ENCODE results near the gene VOPP1.
"Not testable (repeated sequence)": the region's sequence is repeated elsewhere in the genome, so short reads cannot be mapped to it uniquely, and the experiment has no call there.

VOPP1 gene

GRCh38 chr7:55572378-55573233, at the start of gene VOPP1:
Gene VOPP1 (minus strand): TSS chr7:55572502. CDS start chr7:55572324, 178 bp downstream.
- DNase-seq: peak; percentile 80

GRCh38 chr7:55618913-55619312, 46.6 kb upstream of the VOPP1 start:
- no peak for DNase-seq

- DNase-seq: not testable (repeated sequence)
Measured at GRCh38 chr7:55614365-55615064, 42.2 kb upstream of the VOPP1 start.

GRCh38 chr7:55609726-55610125, 37.4 kb upstream of the VOPP1 start:
- DNase-seq: not testable (repeated sequence)

- not testable (repeated sequence) for DNase-seq
Measured at GRCh38 chr7:55605661-55606060, 33.4 kb upstream of the VOPP1 start.

GRCh38 chr7:55597944-55598499, 25.7 kb upstream of the VOPP1 start:
- not testable (repeated sequence) for DNase-seq

GRCh38 chr7:55597214-55597739, 25.0 kb upstream of the VOPP1 start:
- not testable (repeated sequence) for DNase-seq

GRCh38 chr7:55595511-55595910, 23.2 kb upstream of the VOPP1 start:
- no peak for DNase-seq

- no peak for DNase-seq
Measured at GRCh38 chr7:55594870-55595269, 22.6 kb upstream of the VOPP1 start.

- DNase-seq: no peak
Measured at GRCh38 chr7:55594414-55594813, 22.1 kb upstream of the VOPP1 start.

- peak; percentile 62 for DNase-seq
Measured at GRCh38 chr7:55593515-55594318, 21.4 kb upstream of the VOPP1 start.

GRCh38 chr7:55593172-55593514, 20.8 kb upstream of the VOPP1 start:
- no peak for DNase-seq

GRCh38 chr7:55592492-55592891, 20.2 kb upstream of the VOPP1 start:
- DNase-seq: no peak

GRCh38 chr7:55591282-55591931, 19.1 kb upstream of the VOPP1 start:
- DNase-seq: no peak

- DNase-seq: no peak
Measured at GRCh38 chr7:55590517-55591281, 18.4 kb upstream of the VOPP1 start.

GRCh38 chr7:55589905-55590304, 17.6 kb upstream of the VOPP1 start:
- no peak for DNase-seq

- no peak for DNase-seq
Measured at GRCh38 chr7:55588976-55589604, 16.8 kb upstream of the VOPP1 start.

GRCh38 chr7:55588379-55588699, 16.0 kb upstream of the VOPP1 start:
- no peak for DNase-seq

GRCh38 chr7:55587687-55588378, 15.5 kb upstream of the VOPP1 start:
- DNase-seq: no peak

GRCh38 chr7:55582656-55583055, 10.4 kb upstream of the VOPP1 start:
- not testable (repeated sequence) for DNase-seq

All from femur (tissue), 1 donor.